Measurements from ENCODE around the gene DAZL. TPM values are rescaled to one million over a fixed set of nuclear protein-coding genes. Genes with fewer than 3 reads are reported as not detected.

Gene DAZL
- total RNA-seq, 1 experiment from 2014 or later: not detected

DNA sequence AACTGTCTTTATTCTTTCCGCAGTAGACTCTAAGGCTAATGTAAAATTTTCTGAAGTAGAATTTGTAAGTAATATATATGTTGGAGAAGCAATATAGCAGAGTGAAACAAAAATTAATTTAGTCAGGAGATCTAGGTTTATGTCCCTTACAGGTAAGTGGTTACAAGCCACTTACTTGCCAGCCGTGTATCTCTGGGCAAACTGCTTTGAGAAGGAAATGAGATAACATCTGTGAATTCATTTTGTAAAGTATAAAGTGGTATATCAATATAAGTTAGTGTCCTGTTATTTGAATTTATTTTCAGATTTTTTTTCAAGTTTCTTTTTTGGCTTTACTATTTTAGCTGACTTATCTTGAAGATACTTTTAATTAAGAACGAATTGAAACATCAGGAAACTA lies 5.5 kb downstream of the DAZL start:
- H3K4me1 ChIP-seq (ENCODE audit: control insufficient read depth, insufficient read depth, low read length): no peaks in the 10 kb centered on the region
- ChIA-PET POLR2A (no interaction called here), CTCF (no interaction called here)
- BruUV-seq (replicated peaks): no TSS peak
- in situ Hi-C loops (cut with HindIII; ENCODE audit: low pct_unique_long_range_greater_than_20kb, low sequenced_read_pairs) (no loop called here), intact Hi-C loops (cut with micrococcal nuclease; ENCODE audit: unreplicated experiment) (loop anchor here (1.0 to 10.0 kb wide), 4 partner anchors 285 to 813 kb away; partner anchors contain the start of gene PLCL2)
- no peak overlapping the region for H3K4me3 ChIP-seq (ENCODE audit: low read depth in 2 of 2, low read length in 2 of 2)
- no peaks in the 10 kb centered on the region for H3K27me3 ChIP-seq (ENCODE audit: control insufficient read depth, insufficient read depth, low read length)
- no peaks in the 10 kb centered on the region for H3K36me3 ChIP-seq (ENCODE audit: control insufficient read depth, insufficient read depth, low read length)
- ATAC-seq (no peak), DNase-seq (ENCODE audit: low read depth, low spot score) (no peak)
- H3K9me3 ChIP-seq (ENCODE audit: control insufficient read depth, insufficient read depth, low read depth, low read length): no peaks in the 10 kb centered on the region
- H3K27ac ChIP-seq (ENCODE audit: low read length): no peak overlapping the region
- TF ChIP-seq TCF7L2 (IDR thresholded peaks at IDR 0.05; ENCODE audit: low read depth, low read length): no peak
- TF ChIP-seq, protein P1, sequence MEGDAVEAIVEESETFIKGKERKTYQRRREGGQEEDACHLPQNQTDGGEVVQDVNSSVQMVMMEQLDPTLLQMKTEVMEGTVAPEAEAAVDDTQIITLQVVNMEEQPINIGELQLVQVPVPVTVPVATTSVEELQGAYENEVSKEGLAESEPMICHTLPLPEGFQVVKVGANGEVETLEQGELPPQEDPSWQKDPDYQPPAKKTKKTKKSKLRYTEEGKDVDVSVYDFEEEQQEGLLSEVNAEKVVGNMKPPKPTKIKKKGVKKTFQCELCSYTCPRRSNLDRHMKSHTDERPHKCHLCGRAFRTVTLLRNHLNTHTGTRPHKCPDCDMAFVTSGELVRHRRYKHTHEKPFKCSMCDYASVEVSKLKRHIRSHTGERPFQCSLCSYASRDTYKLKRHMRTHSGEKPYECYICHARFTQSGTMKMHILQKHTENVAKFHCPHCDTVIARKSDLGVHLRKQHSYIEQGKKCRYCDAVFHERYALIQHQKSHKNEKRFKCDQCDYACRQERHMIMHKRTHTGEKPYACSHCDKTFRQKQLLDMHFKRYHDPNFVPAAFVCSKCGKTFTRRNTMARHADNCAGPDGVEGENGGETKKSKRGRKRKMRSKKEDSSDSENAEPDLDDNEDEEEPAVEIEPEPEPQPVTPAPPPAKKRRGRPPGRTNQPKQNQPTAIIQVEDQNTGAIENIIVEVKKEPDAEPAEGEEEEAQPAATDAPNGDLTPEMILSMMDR (IDR thresholded peaks at IDR 0.05): no peak
- no peak for TF ChIP-seq SIN3A (IDR thresholded peaks at IDR 0.05; ENCODE audit: borderline replicate concordance, insufficient read depth, low read depth, low read length)

- ChIA-PET POLR2A (no interaction called here), CTCF (no interaction called here)
- BruUV-seq (replicated peaks): no TSS peak
- no peaks in the 10 kb centered on the region for H3K27me3 ChIP-seq (ENCODE audit: control insufficient read depth, insufficient read depth, low read length)
- in situ Hi-C loops (cut with HindIII; ENCODE audit: low pct_unique_long_range_greater_than_20kb, low sequenced_read_pairs) (no loop called here), intact Hi-C loops (cut with micrococcal nuclease; ENCODE audit: unreplicated experiment) (no loop called here)
- no peak overlapping the region for H3K4me3 ChIP-seq (ENCODE audit: low read depth in 2 of 2, low read length in 2 of 2)
- H3K27ac ChIP-seq (ENCODE audit: low read length): no peak overlapping the region
- no peaks in the 10 kb centered on the region for H3K4me1 ChIP-seq (ENCODE audit: control insufficient read depth, insufficient read depth, low read length)
- H3K36me3 ChIP-seq (ENCODE audit: control insufficient read depth, insufficient read depth, low read length): no peaks in the 10 kb centered on the region
- TF ChIP-seq SIN3A (IDR thresholded peaks at IDR 0.05; ENCODE audit: borderline replicate concordance, insufficient read depth, low read depth, low read length): no peak
- TF ChIP-seq POLR2AphosphoS5 (IDR thresholded peaks at IDR 0.05; ENCODE audit: low read depth, low read length): no peak
- TF ChIP-seq, protein P1 (IDR thresholded peaks at IDR 0.05): no peak
- no peak for TF ChIP-seq TCF7L2 (IDR thresholded peaks at IDR 0.05; ENCODE audit: low read depth, low read length)
- no peak for TF ChIP-seq REST (IDR thresholded peaks at IDR 0.05; ENCODE audit: insufficient read depth in 1 of 2, low read depth in 2 of 2, low read length in 1 of 2)
- ATAC-seq (no peak), DNase-seq (ENCODE audit: low read depth, low spot score) (no peak)
- no peaks in the 10 kb centered on the region for H3K9me3 ChIP-seq (ENCODE audit: control insufficient read depth, insufficient read depth, low read depth, low read length)
Measured at GRCh38 chr3:16596352-16597032, 8.7 kb downstream of the DAZL start.

All from Panc1 (cell line).